ENCODE results near the gene RNF31. TPM values are rescaled to one million over a fixed set of nuclear protein-coding genes. Genes with fewer than 3 reads are reported as not detected.

RNF31 gene
- total and polyA plus RNA-seq, 2 of the 13 experiments (the other 11 are each of a cell fraction or from before 2014, with no cell fraction given) = 48.2 to 86.8 TPM

DNA sequence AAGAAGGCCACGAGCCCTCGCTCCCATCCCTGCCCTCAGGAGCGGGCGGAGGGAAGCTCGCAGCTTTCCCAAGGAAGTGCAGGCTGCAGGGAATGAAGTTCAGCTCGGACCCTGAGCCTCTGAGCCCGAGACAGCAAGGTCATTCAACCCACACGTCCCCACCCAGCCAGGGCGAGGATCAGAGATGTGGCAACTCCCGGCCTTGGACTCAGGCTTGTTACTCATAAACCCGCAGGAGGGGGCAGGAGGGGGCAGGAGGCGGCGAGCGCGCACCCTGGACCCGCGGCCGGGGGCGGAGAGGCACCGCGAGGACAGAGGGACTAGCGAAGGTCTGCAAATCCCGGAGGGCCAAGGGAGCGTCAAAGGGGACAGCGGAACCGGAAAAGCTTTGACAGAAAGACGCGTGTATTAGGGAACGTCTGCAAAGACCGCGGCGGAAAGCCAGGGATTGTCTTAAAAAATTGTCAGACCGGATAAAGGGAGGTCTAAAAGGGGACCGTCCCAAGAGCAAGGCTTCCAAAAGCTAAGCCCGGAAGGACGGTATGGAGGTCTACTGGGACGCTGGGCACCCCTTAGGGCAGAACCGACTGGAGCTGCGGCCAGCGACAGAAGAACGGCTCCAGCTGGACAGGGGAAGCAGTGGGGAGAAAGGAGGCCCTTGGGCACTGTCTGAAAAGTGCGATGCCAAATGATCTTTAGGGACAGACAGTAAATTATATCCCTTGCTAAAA is 33.3 kb upstream of the RNF31 start (continued):
- peak; percentile 54; the same call in 1 of the 2 replicates for TF ChIP-seq ZNF598 (CRISPR knock-in tag; IDR thresholded peaks at IDR 0.05; ENCODE audit: borderline replicate concordance)
- TF ChIP-seq POGZ (CRISPR knock-in tag; IDR thresholded peaks at IDR 0.05) = peak; percentile 99
- TF ChIP-seq PHB2 (IDR thresholded peaks at IDR 0.05; ENCODE audit: partially characterized antibody) = no peak
- peak; percentile 88; the same call in 1 of the 2 replicates for TF ChIP-seq ZNF567 (CRISPR knock-in tag; IDR thresholded peaks at IDR 0.05; ENCODE audit: borderline replicate concordance)
- peak; percentile 88; the same call in 1 of the 2 replicates for TF ChIP-seq TBX3 (IDR thresholded peaks at IDR 0.05; ENCODE audit: borderline replicate concordance)
- TF ChIP-seq FOSL1 (CRISPR knock-in tag; IDR thresholded peaks at IDR 0.05; ENCODE audit: borderline replicate concordance) = peak; percentile 39; the same call in 1 of the 2 replicates
- TF ChIP-seq MTA1 (CRISPR knock-in tag; IDR thresholded peaks at IDR 0.05; ENCODE audit: borderline replicate concordance) = peak; percentile 100
- TF ChIP-seq ZNF430 (CRISPR knock-in tag; IDR thresholded peaks at IDR 0.05) = peak; percentile 98
- TF ChIP-seq, protein P1, sequence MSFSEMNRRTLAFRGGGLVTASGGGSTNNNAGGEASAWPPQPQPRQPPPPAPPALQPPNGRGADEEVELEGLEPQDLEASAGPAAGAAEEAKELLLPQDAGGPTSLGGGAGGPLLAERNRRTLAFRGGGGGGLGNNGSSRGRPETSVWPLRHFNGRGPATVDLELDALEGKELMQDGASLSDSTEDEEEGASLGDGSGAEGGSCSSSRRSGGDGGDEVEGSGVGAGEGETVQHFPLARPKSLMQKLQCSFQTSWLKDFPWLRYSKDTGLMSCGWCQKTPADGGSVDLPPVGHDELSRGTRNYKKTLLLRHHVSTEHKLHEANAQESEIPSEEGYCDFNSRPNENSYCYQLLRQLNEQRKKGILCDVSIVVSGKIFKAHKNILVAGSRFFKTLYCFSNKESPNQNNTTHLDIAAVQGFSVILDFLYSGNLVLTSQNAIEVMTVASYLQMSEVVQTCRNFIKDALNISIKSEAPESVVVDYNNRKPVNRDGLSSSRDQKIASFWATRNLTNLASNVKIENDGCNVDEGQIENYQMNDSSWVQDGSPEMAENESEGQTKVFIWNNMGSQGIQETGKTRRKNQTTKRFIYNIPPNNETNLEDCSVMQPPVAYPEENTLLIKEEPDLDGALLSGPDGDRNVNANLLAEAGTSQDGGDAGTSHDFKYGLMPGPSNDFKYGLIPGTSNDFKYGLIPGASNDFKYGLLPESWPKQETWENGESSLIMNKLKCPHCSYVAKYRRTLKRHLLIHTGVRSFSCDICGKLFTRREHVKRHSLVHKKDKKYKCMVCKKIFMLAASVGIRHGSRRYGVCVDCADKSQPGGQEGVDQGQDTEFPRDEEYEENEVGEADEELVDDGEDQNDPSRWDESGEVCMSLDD (CRISPR knock-in tag; IDR thresholded peaks at IDR 0.05; ENCODE audit: borderline replicate concordance) = no peak
- peak; percentile 98; the same call in 1 of the 2 replicates for TF ChIP-seq GLI4 (CRISPR knock-in tag; IDR thresholded peaks at IDR 0.05; ENCODE audit: borderline replicate concordance)
- TF ChIP-seq HNF4A (CRISPR knock-in tag; IDR thresholded peaks at IDR 0.05) = peak; percentile 100
- TF ChIP-seq SNAI1 (CRISPR knock-in tag; IDR thresholded peaks at IDR 0.05; ENCODE audit: borderline replicate concordance) = peak; percentile 40; the same call in 1 of the 2 replicates
- TF ChIP-seq, protein P2, sequence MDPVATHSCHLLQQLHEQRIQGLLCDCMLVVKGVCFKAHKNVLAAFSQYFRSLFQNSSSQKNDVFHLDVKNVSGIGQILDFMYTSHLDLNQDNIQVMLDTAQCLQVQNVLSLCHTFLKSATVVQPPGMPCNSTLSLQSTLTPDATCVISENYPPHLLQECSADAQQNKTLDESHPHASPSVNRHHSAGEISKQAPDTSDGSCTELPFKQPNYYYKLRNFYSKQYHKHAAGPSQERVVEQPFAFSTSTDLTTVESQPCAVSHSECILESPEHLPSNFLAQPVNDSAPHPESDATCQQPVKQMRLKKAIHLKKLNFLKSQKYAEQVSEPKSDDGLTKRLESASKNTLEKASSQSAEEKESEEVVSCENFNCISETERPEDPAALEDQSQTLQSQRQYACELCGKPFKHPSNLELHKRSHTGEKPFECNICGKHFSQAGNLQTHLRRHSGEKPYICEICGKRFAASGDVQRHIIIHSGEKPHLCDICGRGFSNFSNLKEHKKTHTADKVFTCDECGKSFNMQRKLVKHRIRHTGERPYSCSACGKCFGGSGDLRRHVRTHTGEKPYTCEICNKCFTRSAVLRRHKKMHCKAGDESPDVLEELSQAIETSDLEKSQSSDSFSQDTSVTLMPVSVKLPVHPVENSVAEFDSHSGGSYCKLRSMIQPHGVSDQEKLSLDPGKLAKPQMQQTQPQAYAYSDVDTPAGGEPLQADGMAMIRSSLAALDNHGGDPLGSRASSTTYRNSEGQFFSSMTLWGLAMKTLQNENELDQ (CRISPR knock-in tag; IDR thresholded peaks at IDR 0.05; ENCODE audit: borderline replicate concordance) = no peak; the same call in 1 of the 2 replicates
- TF ChIP-seq AKAP8 (CRISPR knock-in tag; IDR thresholded peaks at IDR 0.05) = peak; percentile 99
- TF ChIP-seq, protein P3, sequence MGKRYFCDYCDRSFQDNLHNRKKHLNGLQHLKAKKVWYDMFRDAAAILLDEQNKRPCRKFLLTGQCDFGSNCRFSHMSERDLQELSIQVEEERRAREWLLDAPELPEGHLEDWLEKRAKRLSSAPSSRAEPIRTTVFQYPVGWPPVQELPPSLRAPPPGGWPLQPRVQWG (CRISPR knock-in tag; IDR thresholded peaks at IDR 0.05; ENCODE audit: borderline replicate concordance, low read depth) = no peak
- no peak; the same call in none of the 2 replicates for TF ChIP-seq PAF1 (CRISPR knock-in tag; IDR thresholded peaks at IDR 0.05)
- TF ChIP-seq, protein P4, sequence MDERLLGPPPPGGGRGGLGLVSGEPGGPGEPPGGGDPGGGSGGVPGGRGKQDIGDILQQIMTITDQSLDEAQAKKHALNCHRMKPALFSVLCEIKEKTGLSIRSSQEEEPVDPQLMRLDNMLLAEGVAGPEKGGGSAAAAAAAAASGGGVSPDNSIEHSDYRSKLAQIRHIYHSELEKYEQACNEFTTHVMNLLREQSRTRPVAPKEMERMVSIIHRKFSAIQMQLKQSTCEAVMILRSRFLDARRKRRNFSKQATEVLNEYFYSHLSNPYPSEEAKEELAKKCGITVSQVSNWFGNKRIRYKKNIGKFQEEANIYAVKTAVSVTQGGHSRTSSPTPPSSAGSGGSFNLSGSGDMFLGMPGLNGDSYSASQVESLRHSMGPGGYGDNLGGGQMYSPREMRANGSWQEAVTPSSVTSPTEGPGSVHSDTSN (CRISPR knock-in tag; IDR thresholded peaks at IDR 0.05) = peak; percentile 15; the same call in 1 of the 2 replicates
- TF ChIP-seq TEAD3 (CRISPR knock-in tag; optimal IDR thresholded peaks at IDR 0.05; ENCODE audit: borderline replicate concordance) = peak; percentile 92
- TF ChIP-seq RAD51 (IDR thresholded peaks at IDR 0.05; ENCODE audit: borderline replicate concordance) = no peak
- no peak for TF ChIP-seq NFATC3 (CRISPR knock-in tag; IDR thresholded peaks at IDR 0.05)
- TF ChIP-seq TEAD2 (CRISPR knock-in tag; IDR thresholded peaks at IDR 0.05) = no peak
- TF ChIP-seq ARID2 (CRISPR knock-in tag; IDR thresholded peaks at IDR 0.05; ENCODE audit: borderline replicate concordance) = peak; percentile 97
- TF ChIP-seq ZNF713 (CRISPR knock-in tag; IDR thresholded peaks at IDR 0.05) = peak; percentile 98
- 0 out of 2 replicates have a peak, but pooled peaks have one; percentile 46 for TF ChIP-seq ZNF12 (CRISPR knock-in tag; IDR thresholded peaks at IDR 0.05)

Measured in HepG2 (cell line).